Inferior parietal cortex (tissue), 1 donor: Measurements from ENCODE around the gene RABGAP1L.
"Not testable (repeated sequence)": the region's sequence is repeated elsewhere in the genome, so short reads cannot be mapped to it uniquely, and the experiment has no call there.

Experiments
- DNase-seq: peaks from one replicate; pipeline ENCODE4 v3.0.0-alpha.2; 2016; ENCODE audit errors: extremely low spot score

The RABGAP1L gene

DNA sequence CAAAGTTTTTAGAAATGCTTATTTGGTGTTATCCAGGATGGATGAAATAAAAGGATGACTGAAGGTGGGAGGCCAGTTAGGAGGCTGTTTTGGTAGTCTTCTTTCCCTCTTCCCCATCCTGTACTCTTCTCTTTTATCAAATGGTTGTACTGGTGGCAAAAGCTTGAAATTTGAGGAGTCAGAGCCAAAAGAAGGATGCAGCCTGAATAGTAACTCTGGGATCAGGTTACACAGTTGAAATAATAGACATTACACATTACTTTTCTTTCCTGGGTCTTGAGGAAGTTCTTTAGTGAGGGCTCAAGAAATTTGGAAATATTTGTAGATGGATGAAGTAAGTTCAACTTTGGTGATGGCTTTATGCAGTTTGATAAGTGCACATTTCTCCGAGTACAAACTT is 397.1 kb downstream of the RABGAP1L start:
- DNase-seq = no peak

DNA sequence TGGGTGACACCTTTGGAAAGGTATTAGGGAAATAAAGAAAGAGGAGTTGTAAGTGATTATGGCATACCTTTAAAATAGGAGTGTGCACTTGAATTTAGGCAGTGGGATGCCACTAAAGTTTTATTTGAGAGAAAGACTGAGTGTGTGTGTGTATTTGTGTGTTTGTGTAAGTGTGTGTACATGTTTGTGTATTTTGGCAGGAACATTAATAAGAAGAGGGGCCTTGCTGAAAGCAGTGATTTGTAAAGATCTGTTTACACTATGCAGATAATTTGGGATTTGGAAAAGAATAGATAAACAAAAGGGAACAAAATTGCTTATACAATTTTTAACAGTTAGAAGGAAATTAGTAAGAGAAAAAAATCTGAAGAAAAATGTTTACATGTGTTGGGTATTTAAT is 409.2 kb downstream of the RABGAP1L start:
- DNase-seq = no peak

DNA sequence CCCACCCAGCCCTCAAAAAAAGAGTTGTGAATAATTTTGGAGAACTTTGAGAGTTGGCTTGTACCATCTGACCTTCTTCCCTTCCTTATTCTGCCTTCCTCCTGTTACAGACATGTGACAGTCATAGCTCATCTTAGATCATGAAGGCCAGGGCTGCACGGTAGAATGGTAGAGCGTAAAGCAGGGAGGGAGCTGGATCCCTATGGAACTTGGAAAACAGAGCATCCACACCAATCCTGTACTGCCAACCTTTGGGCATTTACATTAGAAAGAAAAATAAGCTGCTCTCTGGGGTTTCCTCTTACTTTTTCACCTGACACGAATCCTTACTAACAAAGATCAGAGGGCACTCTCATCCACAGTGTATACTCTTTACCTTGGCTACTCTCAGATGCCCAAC is 409.9 kb downstream of the RABGAP1L start:
- no peak for DNase-seq

DNA sequence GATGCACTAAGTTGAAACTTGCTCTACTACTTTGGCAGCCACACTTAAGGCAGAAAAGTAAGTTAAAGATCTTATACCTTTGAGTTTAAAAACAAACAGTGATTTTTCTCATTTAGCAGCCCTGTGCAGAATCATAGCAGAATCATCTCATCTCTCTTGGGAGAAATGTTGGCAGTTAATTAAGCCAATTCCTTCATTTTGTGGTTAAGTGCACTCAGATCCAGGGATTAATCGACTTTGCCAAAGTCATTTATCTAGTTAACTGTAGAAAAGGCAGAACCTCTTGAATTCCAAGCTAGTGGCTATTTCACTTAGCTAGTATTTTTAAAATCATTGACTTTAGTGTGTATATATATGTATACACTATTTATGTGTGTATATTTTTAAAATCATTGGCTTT is 413.5 kb downstream of the RABGAP1L start:
- DNase-seq = no peak

DNA sequence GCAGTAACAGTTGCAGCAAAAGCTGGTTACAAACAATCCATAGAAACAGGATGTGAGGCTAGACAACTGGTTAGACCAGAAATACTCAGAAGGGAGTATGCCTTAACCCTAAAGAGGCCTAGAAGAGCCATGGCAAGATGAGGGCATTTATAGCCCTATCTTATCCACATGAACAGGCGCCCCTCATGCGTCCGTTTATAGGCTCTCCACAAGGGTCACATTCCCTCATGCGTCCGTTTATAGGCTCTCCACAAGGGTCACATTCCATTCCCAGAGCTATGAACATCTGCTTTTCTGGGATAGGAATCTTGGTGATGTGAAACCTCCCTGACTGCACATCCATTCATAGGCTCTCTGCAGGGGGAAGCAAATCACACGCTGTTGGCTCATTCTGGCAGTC is 416.8 kb downstream of the RABGAP1L start:
- DNase-seq = not testable (repeated sequence)

DNA sequence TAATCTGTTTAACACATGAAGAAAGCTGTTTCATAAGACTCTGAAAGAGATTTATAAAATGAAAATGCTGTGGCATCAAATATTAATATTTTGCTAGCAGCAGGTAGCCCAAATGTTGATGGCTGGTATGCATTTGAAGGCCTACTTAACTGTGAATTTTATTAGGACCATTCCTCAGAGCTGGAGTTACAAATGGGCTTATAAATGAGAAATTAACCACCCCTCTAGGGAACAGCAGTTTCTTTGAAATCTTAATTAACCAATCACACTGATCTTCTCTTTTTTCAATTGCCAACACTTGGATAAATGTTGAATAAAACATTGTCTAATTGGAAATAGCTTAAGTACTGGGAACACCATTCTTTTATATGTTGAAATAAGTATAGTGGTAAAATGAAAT is 418.4 kb downstream of the RABGAP1L start:
- DNase-seq = no peak

DNA sequence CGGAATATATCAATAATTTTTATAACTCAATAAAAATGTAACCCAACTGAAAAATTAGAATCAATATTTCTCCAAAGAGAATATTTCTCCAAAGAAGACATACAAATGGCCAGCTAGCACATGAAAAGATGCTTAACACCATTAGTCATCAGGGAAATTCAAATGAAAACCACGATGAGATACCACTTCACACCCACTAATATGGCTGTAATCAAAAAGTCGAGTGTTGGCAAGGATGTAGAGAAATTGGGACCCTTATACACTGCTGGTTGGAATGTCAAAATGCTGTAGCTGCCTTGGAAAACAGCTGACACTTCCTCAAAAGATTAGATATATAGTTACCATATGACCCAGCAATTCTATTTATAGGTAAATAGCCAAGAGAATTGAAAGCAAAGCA is 421.5 kb downstream of the RABGAP1L start:
- DNase-seq = no peak

DNA sequence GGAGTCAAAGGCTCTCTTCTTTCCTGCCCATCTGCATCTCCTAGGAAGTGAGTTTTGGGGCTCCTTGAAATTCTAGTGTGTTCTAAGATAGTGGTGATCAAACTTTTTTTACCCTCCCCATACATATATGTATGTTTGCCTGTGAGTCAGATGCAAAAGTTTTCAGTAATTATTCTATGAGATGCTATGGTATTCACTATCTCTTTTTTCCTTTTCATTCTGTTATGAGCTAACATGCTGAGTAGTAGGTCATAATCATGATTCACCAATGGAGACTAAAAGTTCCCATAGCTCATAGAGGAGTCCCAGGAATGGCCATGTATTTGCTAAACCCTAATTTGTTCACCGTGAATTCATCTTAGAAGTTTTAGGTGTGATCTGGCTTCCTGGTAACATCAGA is 424.0 kb downstream of the RABGAP1L start:
- DNase-seq = no peak

DNA sequence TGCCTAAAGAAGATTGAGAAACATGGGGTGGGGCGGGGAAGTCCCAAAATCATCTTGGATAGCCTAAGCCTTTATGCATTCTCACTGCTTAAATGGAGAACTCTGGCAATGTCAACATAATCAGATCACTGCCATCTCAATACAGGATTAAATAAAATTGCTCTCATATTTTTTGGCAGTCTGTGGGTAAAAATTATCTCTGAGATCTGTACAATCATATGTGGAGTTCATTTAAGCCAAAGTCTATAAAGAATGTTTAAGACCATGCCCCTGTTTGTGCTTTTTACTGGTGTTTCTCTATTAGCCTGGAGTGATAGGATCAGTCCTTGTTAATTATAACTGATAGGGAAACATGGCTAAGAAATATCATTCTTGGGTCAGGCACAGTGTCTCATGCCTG is 424.8 kb downstream of the RABGAP1L start:
- DNase-seq = no peak

DNA sequence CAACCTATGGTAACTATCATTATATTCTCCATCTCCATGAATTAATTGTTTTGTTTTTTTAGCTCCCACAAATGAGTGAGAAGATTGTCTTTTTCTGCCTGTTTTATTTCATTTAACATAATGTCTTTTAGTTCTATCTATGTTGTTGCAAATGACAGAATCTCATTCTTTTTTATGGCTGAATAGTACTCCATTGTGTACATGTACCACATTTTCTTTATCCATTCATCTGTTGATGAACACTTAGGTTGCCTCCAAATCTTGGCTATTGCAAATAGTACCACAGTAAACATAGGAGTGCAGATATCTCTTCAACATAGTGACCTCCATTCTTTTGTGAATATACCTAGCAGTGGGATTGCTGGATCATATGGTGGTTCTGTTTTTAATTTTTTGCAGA is 429.3 kb downstream of the RABGAP1L start:
- not testable (repeated sequence) for DNase-seq

DNA sequence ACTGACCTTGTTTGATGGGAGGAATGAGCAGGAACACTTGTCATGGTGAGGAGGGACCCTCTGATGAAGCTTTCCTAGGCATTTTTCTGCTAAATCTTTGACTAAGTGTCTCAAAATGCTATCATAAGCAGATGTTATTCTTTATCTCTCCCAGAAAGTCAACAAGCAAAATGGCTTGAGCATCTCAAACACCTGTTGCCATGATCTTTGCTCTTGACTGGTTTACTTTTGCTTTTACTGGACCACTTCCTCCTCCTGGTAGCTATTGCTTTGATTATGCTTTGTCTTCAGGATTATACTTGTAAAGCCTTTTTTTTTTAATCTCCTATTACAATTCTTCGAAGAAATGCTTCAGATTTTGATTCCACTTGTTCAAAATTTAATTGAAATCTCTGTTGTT is 445.9 kb downstream of the RABGAP1L start:
- no peak for DNase-seq

DNA sequence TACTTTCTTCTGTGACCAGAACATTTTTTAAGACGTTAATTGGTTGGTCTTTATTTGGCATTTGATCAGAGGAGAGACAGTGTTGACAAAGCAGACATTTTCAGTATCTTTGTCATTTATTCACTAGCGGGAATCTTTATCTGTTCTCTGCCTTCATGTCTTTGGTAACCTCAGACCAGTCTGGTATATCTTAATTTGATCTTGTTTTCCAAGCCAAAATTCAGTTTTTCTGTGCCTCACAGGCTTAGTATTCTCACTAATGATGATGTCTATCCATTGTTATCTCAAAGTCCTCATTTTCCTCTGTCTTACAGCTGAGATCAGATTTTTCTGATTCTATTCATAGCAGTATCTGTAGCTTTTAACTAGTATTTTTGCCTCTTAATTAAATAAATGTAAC is 447.2 kb downstream of the RABGAP1L start:
- DNase-seq = no peak

DNA sequence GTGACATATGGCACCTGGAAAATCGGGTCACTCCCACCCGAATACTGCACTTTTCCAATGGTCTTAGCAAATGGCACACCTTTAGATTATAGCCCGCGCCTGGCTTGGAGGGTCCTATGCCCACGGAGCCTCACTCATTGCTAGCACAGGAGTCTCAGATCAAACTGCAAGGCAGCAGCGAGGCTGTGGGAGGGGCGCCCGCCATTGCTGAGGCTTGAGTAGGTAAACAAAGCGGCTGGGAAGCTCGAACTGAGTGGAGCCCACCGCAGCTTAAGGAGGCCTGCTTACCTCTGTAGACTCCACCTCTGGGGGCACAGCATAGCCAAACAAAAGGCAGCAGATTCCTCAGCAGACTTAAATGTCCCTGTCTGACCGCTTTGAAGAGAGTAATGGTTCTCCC is 458.6 kb downstream of the RABGAP1L start:
- not testable (repeated sequence) for DNase-seq

DNA sequence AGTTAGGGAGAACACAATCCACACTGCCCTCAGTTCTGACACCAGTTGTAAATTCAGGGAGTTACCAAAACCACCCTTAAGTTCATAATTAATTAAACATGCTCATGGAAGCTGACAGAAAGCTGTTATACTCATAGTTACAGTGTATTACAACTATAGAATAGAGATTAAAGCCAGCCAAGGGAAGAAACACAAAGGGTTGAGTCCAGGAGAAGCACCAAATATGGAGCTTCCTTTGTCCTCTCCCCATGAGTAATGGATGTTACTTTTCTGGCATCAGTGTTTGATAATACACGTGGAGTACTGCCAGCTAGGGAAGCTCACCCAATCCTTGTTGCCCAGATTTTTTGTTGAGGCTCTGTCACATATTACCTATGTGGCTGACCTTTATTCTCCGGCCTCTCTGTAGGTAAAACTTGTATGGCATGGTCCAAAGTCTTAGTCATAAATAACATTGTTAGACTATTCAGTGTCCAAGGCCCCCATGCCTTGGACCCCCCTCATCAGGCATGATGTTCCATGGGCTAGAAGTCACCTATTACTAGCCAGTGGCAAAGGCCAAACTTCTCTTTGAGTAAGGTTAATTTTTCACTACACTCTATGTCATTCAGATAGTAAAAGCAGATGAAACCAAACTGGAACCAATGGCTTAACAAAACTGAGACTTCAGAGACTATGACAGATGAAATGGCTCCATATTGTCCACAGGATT is 464.2 kb downstream of the RABGAP1L start:
- no peak for DNase-seq

DNA sequence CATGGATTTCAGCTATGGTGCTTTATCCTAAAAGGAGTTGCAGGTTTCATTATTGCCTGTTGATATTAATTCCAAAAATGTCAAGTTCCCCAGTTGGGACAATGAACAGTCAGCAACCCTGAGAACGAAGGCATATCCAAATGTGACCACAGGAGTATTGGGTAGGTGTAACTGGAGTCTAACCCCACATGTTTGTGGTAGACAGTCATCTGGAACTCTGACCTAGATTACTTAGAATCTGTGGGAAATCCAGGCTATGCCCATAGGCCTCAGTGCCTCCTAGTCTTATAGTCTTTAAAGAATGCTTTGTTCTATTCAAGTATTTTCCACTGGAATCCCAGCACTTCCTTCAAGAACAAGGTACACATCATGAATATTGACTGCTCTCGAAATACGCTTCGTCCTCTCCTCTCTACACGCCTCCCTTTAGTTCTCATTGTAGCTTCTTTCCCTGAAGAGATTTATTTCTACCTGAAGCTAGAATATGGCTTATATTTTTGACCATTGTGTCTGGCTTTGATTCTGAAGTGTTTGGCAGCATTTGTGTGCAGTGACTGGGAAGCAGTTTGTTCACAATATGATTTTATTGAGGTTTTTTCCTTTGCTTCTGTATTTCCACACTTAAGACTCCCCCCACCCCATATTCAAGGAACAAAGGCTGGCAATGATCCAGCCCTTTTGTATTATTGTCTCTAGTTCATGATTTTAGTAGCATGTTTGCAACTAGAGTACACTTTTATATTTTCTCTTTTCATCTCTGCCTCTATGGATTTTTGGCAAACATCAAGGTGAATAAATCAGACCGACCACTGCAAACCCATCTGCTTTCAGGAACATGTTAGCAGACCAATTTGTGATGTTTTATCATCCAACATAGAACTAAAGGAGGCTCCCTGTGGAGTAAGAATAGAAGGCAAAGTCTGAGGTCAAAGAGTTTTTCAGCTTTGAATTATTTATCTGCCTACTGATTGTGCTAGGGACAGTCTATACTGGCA is 467.0 kb downstream of the RABGAP1L start:
- no peak for DNase-seq

DNA sequence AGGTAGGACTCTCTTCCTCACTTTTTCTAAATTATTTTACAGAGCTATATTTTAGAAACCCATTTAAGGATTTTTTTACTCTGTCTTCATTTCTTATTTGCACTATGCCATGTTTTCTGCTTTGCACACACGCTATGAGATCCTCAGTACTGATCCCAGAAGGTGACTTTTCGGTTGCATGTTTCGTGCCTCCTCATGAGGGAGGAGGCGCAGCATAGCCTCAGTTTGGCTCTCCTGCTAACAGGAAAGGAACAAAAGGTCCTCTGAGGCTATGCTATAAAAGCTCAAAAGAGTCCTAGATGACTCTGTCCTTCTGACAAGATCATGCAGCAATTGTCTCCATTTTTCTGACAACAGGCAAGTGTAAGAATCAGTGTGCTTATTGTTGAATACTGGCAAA is 478.2 kb downstream of the RABGAP1L start:
- no peak for DNase-seq

DNA sequence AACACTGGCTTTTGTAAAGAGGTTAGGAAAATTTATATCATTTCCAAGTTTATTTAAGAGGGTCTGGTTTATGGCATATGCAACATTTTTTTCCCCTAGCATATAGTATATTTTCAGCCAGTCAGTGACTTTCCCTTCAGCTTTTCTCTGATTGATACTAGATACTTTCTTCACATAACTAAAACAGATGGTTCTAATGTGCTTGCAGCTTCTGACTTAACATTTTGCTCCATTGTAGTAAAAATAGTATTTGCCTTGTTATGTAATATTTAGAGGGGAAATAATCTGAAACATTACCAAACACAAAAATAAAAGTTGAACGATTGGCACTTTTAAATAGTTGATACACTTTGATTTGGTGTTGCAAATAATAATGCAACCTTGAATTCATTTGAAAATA is 480.1 kb downstream of the RABGAP1L start:
- DNase-seq = no peak

DNA sequence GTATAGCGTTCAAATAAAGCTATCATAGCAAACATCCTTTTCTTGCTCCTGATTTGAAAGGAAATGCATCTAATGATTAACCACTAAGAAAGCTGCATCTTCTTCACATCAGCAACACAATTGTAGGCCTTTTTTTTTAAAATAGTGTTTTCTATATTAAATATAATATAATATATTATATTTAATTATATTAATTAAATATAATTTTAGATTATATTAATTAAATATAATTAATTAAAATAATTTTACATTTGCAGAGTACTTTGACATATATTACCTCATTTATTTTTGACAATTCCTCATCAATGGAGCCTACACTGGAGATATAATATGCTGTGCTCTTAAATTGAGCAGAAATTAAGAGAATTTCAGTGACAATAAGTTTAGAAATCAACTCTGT is 481.5 kb downstream of the RABGAP1L start:
- DNase-seq = no peak

DNA sequence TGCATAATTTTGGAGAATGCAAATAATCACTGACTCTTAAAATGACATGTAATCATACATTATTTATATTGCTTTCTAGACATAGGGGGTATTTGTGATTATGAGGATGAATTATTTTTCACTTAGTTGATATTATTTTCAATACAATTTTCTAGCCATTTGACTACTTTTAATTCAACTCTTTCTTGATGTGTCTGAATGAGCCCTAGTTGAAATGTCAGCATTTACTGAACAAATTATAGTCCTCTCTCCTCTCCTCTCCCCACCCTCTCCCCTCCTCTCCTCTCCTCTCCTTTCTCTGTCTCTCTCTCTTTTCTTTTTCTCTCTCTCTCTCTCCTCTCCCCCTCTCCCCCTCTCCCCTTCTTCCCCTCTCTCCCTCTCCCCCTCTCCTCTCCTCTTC is 483.1 kb downstream of the RABGAP1L start:
- no peak for DNase-seq

DNA sequence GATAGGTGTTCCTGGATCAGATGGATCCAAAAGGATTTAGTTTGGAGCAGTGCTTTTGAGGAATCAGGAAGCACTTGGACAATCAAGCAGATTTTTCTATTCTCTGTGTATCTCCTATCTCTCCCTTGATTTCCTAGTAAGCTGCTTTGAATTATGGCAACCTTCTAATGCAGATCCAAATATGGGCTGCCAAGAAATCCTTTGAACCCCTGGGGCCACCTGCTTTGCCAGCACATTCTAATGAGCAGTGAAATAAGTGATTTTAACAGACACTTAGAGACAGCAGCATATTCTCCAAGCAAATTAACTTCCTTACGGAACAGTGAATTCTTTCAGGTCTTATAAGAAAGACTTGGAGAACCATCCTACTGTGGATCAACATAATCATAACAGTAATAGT is 483.9 kb downstream of the RABGAP1L start:
- no peak for DNase-seq

DNA sequence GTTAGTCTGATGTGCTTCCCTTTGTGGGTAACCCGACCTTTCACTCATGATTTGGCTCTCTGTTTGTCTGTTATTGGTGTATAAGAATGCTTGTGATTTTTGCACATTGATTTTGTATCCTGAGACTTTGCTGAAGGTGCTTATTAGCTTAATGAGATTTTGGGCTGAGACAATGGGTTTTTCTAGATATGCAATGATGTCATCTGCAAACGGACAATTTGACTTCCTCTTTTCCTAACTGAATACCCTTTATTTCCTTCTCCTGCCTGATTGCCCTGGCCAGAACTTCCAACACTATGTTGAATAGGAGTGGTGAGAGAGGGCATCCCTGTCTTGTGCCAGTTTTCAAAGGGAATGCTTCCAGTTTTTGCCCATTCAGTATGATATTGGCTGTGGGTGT is 490.3 kb downstream of the RABGAP1L start:
- DNase-seq = not testable (repeated sequence)

DNA sequence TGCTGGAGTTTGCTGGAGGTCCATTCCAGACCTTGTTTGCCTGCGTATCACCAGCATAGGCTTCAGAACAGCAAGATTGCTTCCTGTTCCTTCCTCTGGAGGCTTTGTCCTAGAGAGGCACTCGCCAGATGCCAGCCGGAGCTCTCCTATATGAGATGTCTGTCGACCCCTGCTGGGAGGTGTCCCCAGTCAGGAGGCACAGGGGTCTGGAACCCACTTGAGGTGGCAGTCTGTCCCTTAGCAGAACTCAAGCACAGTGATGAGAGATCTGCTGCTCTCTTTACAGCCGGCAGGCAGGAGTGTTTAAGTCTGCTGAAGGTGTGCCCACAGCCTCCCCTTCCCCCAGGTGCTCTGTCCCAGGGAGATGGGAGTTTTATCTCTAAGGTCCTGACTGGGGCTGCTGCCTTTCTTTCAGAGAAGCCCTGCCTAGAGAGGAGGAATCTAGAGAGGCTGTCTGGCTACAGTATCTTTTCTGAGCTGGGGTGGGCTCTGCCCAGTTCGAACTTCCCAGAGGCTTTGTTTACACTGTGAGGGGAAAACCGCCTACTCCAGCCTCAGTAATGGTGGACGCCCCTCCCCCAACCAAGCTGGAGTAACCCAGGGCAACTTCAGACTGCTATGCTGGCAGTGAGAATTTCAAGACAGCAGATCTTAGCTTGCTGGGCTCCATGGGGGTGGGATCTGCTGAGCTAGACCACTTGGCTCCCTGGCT is 493.4 kb downstream of the RABGAP1L start:
- no peak for DNase-seq
